ENCODE data around the gene CCL5. TPM values are rescaled to one million over a fixed set of nuclear protein-coding genes. Genes with fewer than 3 reads are reported as not detected.

The CCL5 gene
- polyA plus RNA-seq, 2 of the 4 experiments (the other 2 are of a cell fraction), result 0.12 to 0.31 TPM

DNA sequence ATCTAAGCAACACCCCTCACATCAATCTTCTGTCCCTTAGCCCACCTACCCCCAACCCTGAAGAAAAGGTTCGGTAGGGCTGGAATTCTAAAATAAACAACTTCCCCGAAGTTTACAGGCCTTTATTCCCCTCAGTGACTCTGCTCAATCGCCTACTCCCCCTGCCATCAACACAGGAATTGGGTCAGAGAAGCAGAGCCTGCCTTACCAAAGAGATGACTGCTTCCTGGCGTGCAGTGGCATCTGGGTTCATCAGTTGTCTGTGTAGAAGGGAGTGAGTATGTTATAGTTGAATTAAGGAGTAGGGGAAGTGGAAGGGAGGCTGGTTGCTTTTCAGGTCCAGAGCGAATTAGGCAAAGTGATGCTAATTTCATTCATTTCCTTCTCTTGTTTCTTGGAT lies 24.2 kb downstream of the CCL5 start (continued):
- TF ChIP-seq NPAS2 (CRISPR knock-in tag; IDR thresholded peaks at IDR 0.05; ENCODE audit: borderline replicate concordance), result no peak
- TF ChIP-seq ZSCAN20 (CRISPR knock-in tag; IDR thresholded peaks at IDR 0.05), result no peak
- no peak for TF ChIP-seq HDAC2 (IDR thresholded peaks at IDR 0.05)
- no peak for TF ChIP-seq NR3C1 (IDR thresholded peaks at IDR 0.05)
- no peak for TF ChIP-seq PHF8 (IDR thresholded peaks at IDR 0.05; ENCODE audit: borderline replicate concordance, low read depth)

DNA sequence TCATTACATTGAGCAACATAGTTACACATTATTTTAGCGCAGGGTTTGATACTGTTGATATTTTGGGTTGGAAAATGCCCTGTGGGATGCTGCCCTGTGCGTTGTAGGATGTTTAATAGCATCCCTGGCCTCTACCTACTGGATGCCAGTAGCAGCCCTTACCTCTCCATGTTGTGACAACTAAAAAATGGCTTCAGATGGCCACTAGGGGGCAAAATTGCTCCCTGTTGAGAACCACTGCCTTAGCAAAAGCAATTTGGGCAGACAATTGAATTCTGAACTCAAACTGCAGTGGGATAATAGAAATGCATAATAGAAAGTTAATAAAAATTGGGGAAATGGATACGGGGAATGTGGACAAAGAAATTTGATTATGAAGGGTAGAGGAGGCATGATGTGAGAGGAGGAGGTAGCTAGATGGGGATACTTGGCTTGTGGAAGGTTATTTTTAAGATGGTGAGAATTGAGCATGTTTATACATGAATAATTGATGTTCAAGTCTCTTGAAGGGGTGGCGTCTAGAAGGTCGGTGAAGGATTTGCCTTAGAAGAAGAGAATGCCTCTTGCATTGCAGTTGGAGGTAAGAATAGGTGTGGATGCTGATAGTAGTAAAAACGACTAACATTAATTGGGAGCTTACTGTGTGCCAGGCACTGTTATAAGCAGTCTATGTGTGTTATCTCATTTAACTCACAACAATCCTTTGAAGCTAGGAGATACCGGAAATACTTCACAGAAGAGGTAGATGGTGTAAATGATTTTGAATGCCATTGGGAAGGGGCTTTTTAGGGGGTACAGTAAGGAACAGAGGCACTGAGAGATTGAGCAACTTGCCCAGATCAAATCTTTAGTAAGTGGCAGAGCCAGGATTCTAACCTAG lies 30.5 kb downstream of the CCL5 start:
- ChIA-PET CTCF (interaction anchor here (0.5 to 5.1 kb wide), 29 partner anchors 8 to 300 kb away, joined by 3 to 41 read pairs (median 4); partner anchors contain the start of genes CCL5 and HEATR9), POLR2A (interaction anchor here (0.6 kb wide), 1 partner anchor 11 kb away, joined by 4 read pairs; no protein-coding TSS in a partner anchor)
- DNase-seq (ENCODE audit: low read depth in 1 of 2, low spot score in 1 of 2) (peak; percentile 67 to 81), FAIRE-seq (no peak), ATAC-seq (peak; percentile 87 to 91)
- Histone ChIP-seq H3K4me2 (no peak overlapping the region), H3K9me3 (no peaks in the 10 kb centered on the region), H3K27ac (no peak overlapping the region), H3K4me3 (no peak overlapping the region), H3K4me1 (no peaks in the 10 kb centered on the region)
- 53% methylated on average over 7 of the region's 7 CpGs for WGBS (ENCODE audit: missing lambda C conversion rate)
- peak; percentile 58 to 68; a peak in 4 of 5 replicates for TF ChIP-seq RAD21 (conservative IDR thresholded peaks at IDR 0.05 in 1 of 2, IDR thresholded peaks at IDR 0.05 in 1 of 2)
- TF ChIP-seq RNF2 (IDR thresholded peaks at IDR 0.05; ENCODE audit: borderline replicate concordance, low read depth), result no peak
- TF ChIP-seq, protein P1, sequence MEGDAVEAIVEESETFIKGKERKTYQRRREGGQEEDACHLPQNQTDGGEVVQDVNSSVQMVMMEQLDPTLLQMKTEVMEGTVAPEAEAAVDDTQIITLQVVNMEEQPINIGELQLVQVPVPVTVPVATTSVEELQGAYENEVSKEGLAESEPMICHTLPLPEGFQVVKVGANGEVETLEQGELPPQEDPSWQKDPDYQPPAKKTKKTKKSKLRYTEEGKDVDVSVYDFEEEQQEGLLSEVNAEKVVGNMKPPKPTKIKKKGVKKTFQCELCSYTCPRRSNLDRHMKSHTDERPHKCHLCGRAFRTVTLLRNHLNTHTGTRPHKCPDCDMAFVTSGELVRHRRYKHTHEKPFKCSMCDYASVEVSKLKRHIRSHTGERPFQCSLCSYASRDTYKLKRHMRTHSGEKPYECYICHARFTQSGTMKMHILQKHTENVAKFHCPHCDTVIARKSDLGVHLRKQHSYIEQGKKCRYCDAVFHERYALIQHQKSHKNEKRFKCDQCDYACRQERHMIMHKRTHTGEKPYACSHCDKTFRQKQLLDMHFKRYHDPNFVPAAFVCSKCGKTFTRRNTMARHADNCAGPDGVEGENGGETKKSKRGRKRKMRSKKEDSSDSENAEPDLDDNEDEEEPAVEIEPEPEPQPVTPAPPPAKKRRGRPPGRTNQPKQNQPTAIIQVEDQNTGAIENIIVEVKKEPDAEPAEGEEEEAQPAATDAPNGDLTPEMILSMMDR (IDR thresholded peaks at IDR 0.05), result peak; percentile 91
- TF ChIP-seq MYC (IDR thresholded peaks at IDR 0.05; ENCODE audit: borderline replicate concordance, low read length), result no peak
- TF ChIP-seq KDM1A (IDR thresholded peaks at IDR 0.05; ENCODE audit: low read depth), result no peak
- TF ChIP-seq, protein P2, sequence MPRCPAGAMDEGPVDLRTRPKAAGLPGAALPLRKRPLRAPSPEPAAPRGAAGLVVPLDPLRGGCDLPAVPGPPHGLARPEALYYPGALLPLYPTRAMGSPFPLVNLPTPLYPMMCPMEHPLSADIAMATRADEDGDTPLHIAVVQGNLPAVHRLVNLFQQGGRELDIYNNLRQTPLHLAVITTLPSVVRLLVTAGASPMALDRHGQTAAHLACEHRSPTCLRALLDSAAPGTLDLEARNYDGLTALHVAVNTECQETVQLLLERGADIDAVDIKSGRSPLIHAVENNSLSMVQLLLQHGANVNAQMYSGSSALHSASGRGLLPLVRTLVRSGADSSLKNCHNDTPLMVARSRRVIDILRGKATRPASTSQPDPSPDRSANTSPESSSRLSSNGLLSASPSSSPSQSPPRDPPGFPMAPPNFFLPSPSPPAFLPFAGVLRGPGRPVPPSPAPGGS (IDR thresholded peaks at IDR 0.05), result no peak
- TF ChIP-seq ZSCAN20 (CRISPR knock-in tag; IDR thresholded peaks at IDR 0.05), result no peak
- no peak for TF ChIP-seq EHMT2 (IDR thresholded peaks at IDR 0.05; ENCODE audit: low read depth)
- TF ChIP-seq, protein P3, sequence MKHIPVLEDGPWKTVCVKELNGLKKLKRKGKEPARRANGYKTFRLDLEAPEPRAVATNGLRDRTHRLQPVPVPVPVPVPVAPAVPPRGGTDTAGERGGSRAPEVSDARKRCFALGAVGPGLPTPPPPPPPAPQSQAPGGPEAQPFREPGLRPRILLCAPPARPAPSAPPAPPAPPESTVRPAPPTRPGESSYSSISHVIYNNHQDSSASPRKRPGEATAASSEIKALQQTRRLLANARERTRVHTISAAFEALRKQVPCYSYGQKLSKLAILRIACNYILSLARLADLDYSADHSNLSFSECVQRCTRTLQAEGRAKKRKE (CRISPR knock-in tag; IDR thresholded peaks at IDR 0.05; ENCODE audit: low read depth), result no peak
- TF ChIP-seq, protein P4, sequence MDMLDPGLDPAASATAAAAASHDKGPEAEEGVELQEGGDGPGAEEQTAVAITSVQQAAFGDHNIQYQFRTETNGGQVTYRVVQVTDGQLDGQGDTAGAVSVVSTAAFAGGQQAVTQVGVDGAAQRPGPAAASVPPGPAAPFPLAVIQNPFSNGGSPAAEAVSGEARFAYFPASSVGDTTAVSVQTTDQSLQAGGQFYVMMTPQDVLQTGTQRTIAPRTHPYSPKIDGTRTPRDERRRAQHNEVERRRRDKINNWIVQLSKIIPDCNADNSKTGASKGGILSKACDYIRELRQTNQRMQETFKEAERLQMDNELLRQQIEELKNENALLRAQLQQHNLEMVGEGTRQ (IDR thresholded peaks at IDR 0.05), result no peak
- no peak for TF ChIP-seq CHD2 (IDR thresholded peaks at IDR 0.05; ENCODE audit: low read length, partially characterized antibody)
- no peak for TF ChIP-seq HEYL (CRISPR knock-in tag; IDR thresholded peaks at IDR 0.05)
- TF ChIP-seq, protein P5, sequence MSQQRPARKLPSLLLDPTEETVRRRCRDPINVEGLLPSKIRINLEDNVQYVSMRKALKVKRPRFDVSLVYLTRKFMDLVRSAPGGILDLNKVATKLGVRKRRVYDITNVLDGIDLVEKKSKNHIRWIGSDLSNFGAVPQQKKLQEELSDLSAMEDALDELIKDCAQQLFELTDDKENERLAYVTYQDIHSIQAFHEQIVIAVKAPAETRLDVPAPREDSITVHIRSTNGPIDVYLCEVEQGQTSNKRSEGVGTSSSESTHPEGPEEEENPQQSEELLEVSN (IDR thresholded peaks at IDR 0.05; ENCODE audit: borderline replicate concordance, low read depth), result no peak
- TF ChIP-seq RARB (CRISPR knock-in tag; IDR thresholded peaks at IDR 0.05), result no peak
- peak; percentile 43 for TF ChIP-seq SMC3 (IDR thresholded peaks at IDR 0.05)
- no peak for TF ChIP-seq HDAC2 (IDR thresholded peaks at IDR 0.05)
- TF ChIP-seq KDM5A (IDR thresholded peaks at IDR 0.05), result no peak
- no peak for TF ChIP-seq MAFK (IDR thresholded peaks at IDR 0.05; ENCODE audit: partially characterized antibody)
- 0 out of 5 replicates have a peak, but pooled peaks of 1 of the 2 experiments have one; percentile 18 for TF ChIP-seq JUN (IDR thresholded peaks at IDR 0.05)
- TF ChIP-seq CHD4 (IDR thresholded peaks at IDR 0.05; ENCODE audit: borderline replicate concordance), result no peak
- TF ChIP-seq ZNF302 (CRISPR knock-in tag; IDR thresholded peaks at IDR 0.05), result no peak
- no peak for TF ChIP-seq HOXA7 (CRISPR knock-in tag; IDR thresholded peaks at IDR 0.05)

Data from A549 (cell line).